Islet of Langerhans (tissue), 1 donor: Measurements from ENCODE around the gene CRLF3.
"Not testable (repeated sequence)": the region's sequence is repeated elsewhere in the genome, so short reads cannot be mapped to it uniquely, and the experiment has no call there.

ENCODE experiments used
- FAIRE-seq: peaks from one replicate; lab custom pipeline; 2011; peaks lifted over from hg19 to GRCh38; lab: Jason Lieb, UNC

CRLF3 gene

DNA sequence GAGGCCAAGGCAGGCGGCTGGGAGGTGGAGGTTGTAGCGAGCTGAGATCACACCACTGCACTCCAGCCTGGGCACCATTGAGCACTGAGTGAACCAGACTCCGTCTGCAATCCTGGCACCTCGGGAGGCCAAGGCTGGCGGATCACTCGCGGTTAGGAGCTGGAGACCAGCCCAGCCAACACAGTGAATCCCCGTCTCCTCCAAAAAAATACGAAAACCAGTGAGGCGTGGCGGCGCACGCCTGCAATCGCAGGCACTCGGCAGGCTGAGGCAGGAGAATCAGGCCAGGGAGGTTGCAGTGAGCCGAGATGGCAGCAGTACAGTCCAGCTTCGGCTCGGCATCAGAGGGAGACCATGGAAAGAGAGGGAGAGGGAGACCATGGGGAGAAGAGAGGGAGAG lies 88.1 kb downstream of the CRLF3 start:
- not testable (repeated sequence) for FAIRE-seq

DNA sequence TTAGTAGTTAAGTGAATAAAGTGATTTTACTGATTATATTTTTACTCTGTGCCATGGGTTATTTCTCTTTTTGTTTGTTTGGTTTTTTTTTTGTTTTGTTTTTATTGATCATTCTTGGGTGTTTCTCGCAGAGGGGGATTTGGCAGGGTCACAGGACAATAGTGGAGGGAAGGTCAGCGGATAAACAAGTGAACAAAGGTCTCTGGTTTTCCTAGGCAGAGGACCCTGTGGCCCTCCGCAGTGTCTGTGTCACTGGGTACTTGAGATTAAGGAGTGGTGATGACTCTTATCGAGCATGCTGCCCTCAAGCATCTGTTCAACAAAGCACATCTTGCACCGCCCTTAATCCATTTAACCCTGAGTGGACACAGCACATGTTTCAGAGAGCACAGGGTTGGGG lies 88.8 kb downstream of the CRLF3 start:
- not testable (repeated sequence) for FAIRE-seq

DNA sequence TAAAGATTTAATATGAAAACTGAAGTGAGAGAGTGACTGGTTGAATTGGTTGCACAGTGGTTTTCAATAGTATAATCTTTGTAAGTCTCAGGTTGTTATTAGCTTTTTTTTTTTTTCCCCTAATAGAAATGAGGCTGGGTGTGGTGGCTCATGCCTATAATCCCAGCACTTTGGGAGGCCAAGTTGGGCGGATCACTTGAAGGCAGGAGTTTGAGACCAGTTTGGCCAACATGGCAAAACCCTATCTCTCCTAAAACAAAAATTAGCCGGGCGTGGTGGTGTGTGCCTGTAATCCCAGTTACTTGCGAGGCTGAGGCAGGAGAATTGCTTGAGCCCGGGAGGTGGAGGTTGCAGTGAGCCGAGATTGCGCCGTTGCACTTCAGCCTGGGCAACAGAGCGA lies 89.3 kb downstream of the CRLF3 start:
- not testable (repeated sequence) for FAIRE-seq

DNA sequence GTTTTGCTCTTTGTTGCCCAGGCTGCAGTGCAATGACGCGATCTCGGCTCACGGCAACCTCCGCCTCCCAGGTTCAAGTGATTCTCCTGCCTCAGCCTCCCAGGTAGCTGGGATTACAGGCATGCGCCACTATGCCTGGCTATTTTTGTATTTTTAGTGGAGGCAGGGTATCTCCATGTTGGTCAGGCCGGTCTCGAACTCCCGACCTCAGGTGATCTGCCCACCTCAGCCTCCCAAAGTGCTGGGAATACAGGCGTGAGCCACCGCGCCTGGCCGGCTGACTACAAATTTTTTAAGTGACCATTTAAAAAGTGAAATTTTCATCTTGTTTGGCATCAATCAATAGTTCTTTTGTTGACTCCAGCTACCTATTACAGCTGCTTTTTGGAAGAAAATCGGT lies 90.3 kb downstream of the CRLF3 start:
- FAIRE-seq = not testable (repeated sequence)
